ENCODE data around the gene CELF1. TPM values are rescaled to one million over a fixed set of nuclear protein-coding genes. Genes with fewer than 3 reads are reported as not detected.
A peak's percentile ranks its signal among the peaks of the same experiment; 100 is the strongest.
"Not testable (repeated sequence)": the region's sequence is repeated elsewhere in the genome, so short reads cannot be mapped to it uniquely, and the experiment has no call there.

CELF1 gene
- total RNA-seq, 2 experiments from 2014 or later, result 103 to 111 TPM

GRCh38 chr11:47562393-47562792 lies 9.5 kb upstream of the CELF1 start:
- ATAC-seq (ENCODE audit: poor library complexity); H3K27me3 ChIP-seq (ENCODE audit: control insufficient read depth in 1 of 2, insufficient read depth in 2 of 2, low read length in 2 of 2); H3K36me3 Mint-ChIP-seq (ENCODE audit: low read depth); H3K4me3 ChIP-seq (ENCODE audit: low read length); DNase-seq; CTCF ChIA-PET; H3K9me3 Mint-ChIP-seq; H3K36me3 ChIP-seq (ENCODE audit: insufficient read depth, low read length); H3K9me3 ChIP-seq (ENCODE audit: control insufficient read depth in 1 of 2, insufficient read depth in 1 of 2, low read length in 2 of 2); H3K27ac ChIP-seq (ENCODE audit: low read depth in 1 of 2, low read length in 2 of 2); intact Hi-C loops (cut with DNase I, micrococcal nuclease); H3K4me3 Mint-ChIP-seq; POLR2A ChIA-PET; H3K27ac Mint-ChIP-seq; H3K27me3 Mint-ChIP-seq: not testable (repeated sequence)
- H3K4me1 ChIP-seq (ENCODE audit: insufficient read depth, low read length), result peaks cover 21% of the 10 kb centered on the region
- peaks cover 20% of the 10 kb centered on the region for H3K4me1 Mint-ChIP-seq (ENCODE audit: low read depth)

GRCh38 chr11:47560426-47560825 lies 7.5 kb upstream of the CELF1 start:
- Histone ChIP-seq H3K36me3 (ENCODE audit: insufficient read depth, low read length) (no peaks in the 10 kb centered on the region), H3K4me1 (ENCODE audit: insufficient read depth, low read length) (peaks cover 11% of the 10 kb centered on the region), H3K9me3 (ENCODE audit: control insufficient read depth in 1 of 2, insufficient read depth in 1 of 2, low read length in 2 of 2) (no peaks in the 10 kb centered on the region), H3K4me3 (ENCODE audit: low read length) (no peak overlapping the region), H3K27me3 (ENCODE audit: control insufficient read depth in 1 of 2, insufficient read depth in 2 of 2, low read length in 2 of 2) (no peaks in the 10 kb centered on the region), H3K27ac (ENCODE audit: low read depth in 1 of 2, low read length in 2 of 2) (no peak overlapping the region)
- H3K36me3 Mint-ChIP-seq (ENCODE audit: low read depth), result no peaks in the 10 kb centered on the region
- H3K27ac Mint-ChIP-seq, result no peak overlapping the region
- no peak for TF ChIP-seq CTCF (IDR thresholded peaks at IDR 0.05)
- ChIA-PET CTCF (no interaction called here), POLR2A (interaction anchor here (0.7 kb wide), 1 partner anchor 201 kb away, joined by 4 read pairs; no protein-coding TSS in a partner anchor)
- DNase-seq, result no peak
- H3K27me3 Mint-ChIP-seq, result no peaks in the 10 kb centered on the region
- ATAC-seq (ENCODE audit: poor library complexity), result no peak
- H3K4me3 Mint-ChIP-seq, result peak overlapping the region; percentile 30
- H3K4me1 Mint-ChIP-seq (ENCODE audit: low read depth), result peaks cover 6% of the 10 kb centered on the region
- no peaks in the 10 kb centered on the region for H3K9me3 Mint-ChIP-seq
- intact Hi-C loops (cut with DNase I, micrococcal nuclease), result no loop called here

GRCh38 chr11:47558695-47559094 lies 5.8 kb upstream of the CELF1 start:
- ATAC-seq (ENCODE audit: poor library complexity) (no peak), DNase-seq (no peak)
- Mint-ChIP-seq H3K4me3 (no peak overlapping the region), H3K4me1 (ENCODE audit: low read depth) (peaks cover 5% of the 10 kb centered on the region), H3K27ac (no peak overlapping the region), H3K27me3 (no peaks in the 10 kb centered on the region), H3K9me3 (no peaks in the 10 kb centered on the region), H3K36me3 (ENCODE audit: low read depth) (no peaks in the 10 kb centered on the region)
- H3K36me3 ChIP-seq (ENCODE audit: insufficient read depth, low read length), result no peaks in the 10 kb centered on the region
- no peaks in the 10 kb centered on the region for H3K9me3 ChIP-seq (ENCODE audit: control insufficient read depth in 1 of 2, insufficient read depth in 1 of 2, low read length in 2 of 2)
- H3K27me3 ChIP-seq (ENCODE audit: control insufficient read depth in 1 of 2, insufficient read depth in 2 of 2, low read length in 2 of 2), result no peaks in the 10 kb centered on the region
- intact Hi-C loops (cut with DNase I, micrococcal nuclease), result loop anchor here in 1 of 2 experiments (10.0 kb wide), 1 partner anchor 384 kb away; the partner anchor contains the start of gene ARFGAP2
- TF ChIP-seq CTCF (IDR thresholded peaks at IDR 0.05), result no peak
- H3K4me1 ChIP-seq (ENCODE audit: insufficient read depth, low read length), result peaks cover under 1% of the 10 kb centered on the region
- H3K27ac ChIP-seq (ENCODE audit: low read depth in 1 of 2, low read length in 2 of 2), result no peak overlapping the region
- H3K4me3 ChIP-seq (ENCODE audit: low read length), result no peak overlapping the region
- ChIA-PET POLR2A (no interaction called here), CTCF (no interaction called here)

- DNase-seq; H3K4me3 Mint-ChIP-seq; H3K27ac ChIP-seq (ENCODE audit: low read depth in 1 of 2, low read length in 2 of 2); H3K27me3 ChIP-seq (ENCODE audit: control insufficient read depth in 1 of 2, insufficient read depth in 2 of 2, low read length in 2 of 2); ATAC-seq (ENCODE audit: poor library complexity); H3K36me3 ChIP-seq (ENCODE audit: insufficient read depth, low read length); CTCF ChIA-PET; H3K36me3 Mint-ChIP-seq (ENCODE audit: low read depth); H3K9me3 ChIP-seq (ENCODE audit: control insufficient read depth in 1 of 2, insufficient read depth in 1 of 2, low read length in 2 of 2); H3K4me3 ChIP-seq (ENCODE audit: low read length); H3K9me3 Mint-ChIP-seq; H3K27me3 Mint-ChIP-seq; H3K27ac Mint-ChIP-seq: not testable (repeated sequence)
- peaks cover 16% of the 10 kb centered on the region for H3K4me1 Mint-ChIP-seq (ENCODE audit: low read depth)
- intact Hi-C loops (cut with DNase I, micrococcal nuclease), result loop anchor here in 1 of 2 experiments (10.0 kb wide), 1 partner anchor 382 kb away; the partner anchor contains the start of gene ARFGAP2
- H3K4me1 ChIP-seq (ENCODE audit: insufficient read depth, low read length), result peaks cover 10% of the 10 kb centered on the region
- POLR2A ChIA-PET, result interaction anchor here (3.2 kb wide), 1 partner anchor 8 kb away, joined by 9 read pairs; the partner anchor contains the start of gene PTPMT1
These were observed 4.1 kb upstream of the CELF1 start for GRCh38 chr11:47557004-47557403.
